ENCODE measurements around the gene MAN1A2. TPM values are rescaled to one million over a fixed set of nuclear protein-coding genes. Genes with fewer than 3 reads are reported as not detected.
"Not testable (repeated sequence)": the region's sequence is repeated elsewhere in the genome, so short reads cannot be mapped to it uniquely, and the experiment has no call there.

The MAN1A2 gene
- total RNA-seq, 1 experiment from 2014 or later, result 28.7 TPM

- H3K27ac ChIP-seq (ENCODE audit: low read length), result no peak overlapping the region
- POLR2A ChIA-PET, result no interaction called here
- BruUV-seq (replicated peaks), result no TSS peak
- DNase-seq (ENCODE audit: low read depth, low spot score) (no peak), ATAC-seq (no peak)
- no peaks in the 10 kb centered on the region for H3K27me3 ChIP-seq (ENCODE audit: control insufficient read depth, insufficient read depth, low read length)
- intact Hi-C loops (cut with micrococcal nuclease; ENCODE audit: unreplicated experiment), result no loop called here
- CTCF ChIA-PET, result no interaction called here
- no peak overlapping the region for H3K4me3 ChIP-seq (ENCODE audit: low read depth in 2 of 2, low read length in 2 of 2)
- in situ Hi-C loops (cut with HindIII; ENCODE audit: low pct_unique_long_range_greater_than_20kb, low sequenced_read_pairs), result no loop called here
- TF ChIP-seq, protein P1, sequence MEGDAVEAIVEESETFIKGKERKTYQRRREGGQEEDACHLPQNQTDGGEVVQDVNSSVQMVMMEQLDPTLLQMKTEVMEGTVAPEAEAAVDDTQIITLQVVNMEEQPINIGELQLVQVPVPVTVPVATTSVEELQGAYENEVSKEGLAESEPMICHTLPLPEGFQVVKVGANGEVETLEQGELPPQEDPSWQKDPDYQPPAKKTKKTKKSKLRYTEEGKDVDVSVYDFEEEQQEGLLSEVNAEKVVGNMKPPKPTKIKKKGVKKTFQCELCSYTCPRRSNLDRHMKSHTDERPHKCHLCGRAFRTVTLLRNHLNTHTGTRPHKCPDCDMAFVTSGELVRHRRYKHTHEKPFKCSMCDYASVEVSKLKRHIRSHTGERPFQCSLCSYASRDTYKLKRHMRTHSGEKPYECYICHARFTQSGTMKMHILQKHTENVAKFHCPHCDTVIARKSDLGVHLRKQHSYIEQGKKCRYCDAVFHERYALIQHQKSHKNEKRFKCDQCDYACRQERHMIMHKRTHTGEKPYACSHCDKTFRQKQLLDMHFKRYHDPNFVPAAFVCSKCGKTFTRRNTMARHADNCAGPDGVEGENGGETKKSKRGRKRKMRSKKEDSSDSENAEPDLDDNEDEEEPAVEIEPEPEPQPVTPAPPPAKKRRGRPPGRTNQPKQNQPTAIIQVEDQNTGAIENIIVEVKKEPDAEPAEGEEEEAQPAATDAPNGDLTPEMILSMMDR (IDR thresholded peaks at IDR 0.05), result no peak
- no peak for TF ChIP-seq SIN3A (IDR thresholded peaks at IDR 0.05; ENCODE audit: borderline replicate concordance, insufficient read depth, low read depth, low read length)
- TF ChIP-seq REST (IDR thresholded peaks at IDR 0.05; ENCODE audit: insufficient read depth in 1 of 2, low read depth in 2 of 2, low read length in 1 of 2), result no peak
- TF ChIP-seq POLR2AphosphoS5 (IDR thresholded peaks at IDR 0.05; ENCODE audit: low read depth, low read length), result no peak
- no peak for TF ChIP-seq TCF7L2 (IDR thresholded peaks at IDR 0.05; ENCODE audit: low read depth, low read length)
- no peaks in the 10 kb centered on the region for H3K4me1 ChIP-seq (ENCODE audit: control insufficient read depth, insufficient read depth, low read length)
- no peaks in the 10 kb centered on the region for H3K9me3 ChIP-seq (ENCODE audit: control insufficient read depth, insufficient read depth, low read depth, low read length)
- no peaks in the 10 kb centered on the region for H3K36me3 ChIP-seq (ENCODE audit: control insufficient read depth, insufficient read depth, low read length)
These were observed 100.1 kb downstream of the MAN1A2 start for GRCh38 chr1:117467336-117467735.

GRCh38 chr1:117473063-117473462, 105.8 kb downstream of the MAN1A2 start:
- ATAC-seq (no peak), DNase-seq (ENCODE audit: low read depth, low spot score) (no peak)
- POLR2A ChIA-PET, result no interaction called here
- Histone ChIP-seq H3K27me3 (ENCODE audit: control insufficient read depth, insufficient read depth, low read length) (no peaks in the 10 kb centered on the region), H3K27ac (ENCODE audit: low read length) (no peak overlapping the region), H3K36me3 (ENCODE audit: control insufficient read depth, insufficient read depth, low read length) (no peaks in the 10 kb centered on the region), H3K4me3 (ENCODE audit: low read depth in 2 of 2, low read length in 2 of 2) (no peak overlapping the region), H3K4me1 (ENCODE audit: control insufficient read depth, insufficient read depth, low read length) (no peaks in the 10 kb centered on the region), H3K9me3 (ENCODE audit: control insufficient read depth, insufficient read depth, low read depth, low read length) (no peaks in the 10 kb centered on the region)
- in situ Hi-C loops (cut with HindIII; ENCODE audit: low pct_unique_long_range_greater_than_20kb, low sequenced_read_pairs), result no loop called here
- CTCF ChIA-PET, result no interaction called here
- intact Hi-C loops (cut with micrococcal nuclease; ENCODE audit: unreplicated experiment), result no loop called here
- TF ChIP-seq SIN3A (IDR thresholded peaks at IDR 0.05; ENCODE audit: borderline replicate concordance, insufficient read depth, low read depth, low read length), result no peak
- BruUV-seq (replicated peaks), result no TSS peak

DNA sequence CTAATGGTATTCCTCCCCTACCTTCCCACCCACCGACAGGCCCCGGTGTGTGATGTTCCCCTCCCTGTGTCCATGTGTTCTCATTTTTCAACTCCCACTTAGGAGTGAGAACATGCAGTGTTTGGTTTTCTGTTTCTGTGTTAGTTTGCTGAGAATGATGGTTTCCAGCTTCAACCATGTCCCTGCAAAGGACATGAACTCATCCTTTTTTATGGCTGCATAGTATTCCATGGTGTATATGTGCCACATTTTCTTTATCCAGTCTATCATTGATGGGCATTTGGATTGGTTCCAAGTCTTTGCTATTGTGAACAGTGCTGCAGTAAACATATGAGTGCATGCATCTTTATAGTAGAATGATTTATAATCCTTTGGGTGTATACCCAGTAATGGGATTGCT, 108.2 kb downstream of the MAN1A2 start:
- not testable (repeated sequence) for DNase-seq (ENCODE audit: low read depth, low spot score)

More for the DNA sequence above, 108.2 kb downstream of the MAN1A2 start:
- ATAC-seq; POLR2A ChIA-PET; H3K4me3 ChIP-seq (ENCODE audit: low read depth in 2 of 2, low read length in 2 of 2); H3K27me3 ChIP-seq (ENCODE audit: control insufficient read depth, insufficient read depth, low read length); intact Hi-C loops (cut with micrococcal nuclease; ENCODE audit: unreplicated experiment); CTCF ChIA-PET; in situ Hi-C loops (cut with HindIII; ENCODE audit: low pct_unique_long_range_greater_than_20kb, low sequenced_read_pairs); H3K36me3 ChIP-seq (ENCODE audit: control insufficient read depth, insufficient read depth, low read length); H3K27ac ChIP-seq (ENCODE audit: low read length); H3K9me3 ChIP-seq (ENCODE audit: control insufficient read depth, insufficient read depth, low read depth, low read length); H3K4me1 ChIP-seq (ENCODE audit: control insufficient read depth, insufficient read depth, low read length); BruUV-seq (replicated peaks): not testable (repeated sequence)

All from Panc1 (cell line).